Esophagus squamous epithelium (tissue), 5 donors: ENCODE data around the gene C1QL1. TPM values are rescaled to one million over a fixed set of nuclear protein-coding genes. Genes with fewer than 3 reads are reported as not detected.

Experiments used
- DNase-seq: peaks from one replicate; lab custom pipeline; 2025; lab: John Stamatoyannopoulos, UW
- H3K27ac ChIP-seq, 4 donors: fragments of 200-600 bp; sonication (generic); one replicate each; pipeline ENCODE4 v1.5.1; 2016 to 2019; ENCODE audit warnings: mild to moderate bottlenecking in 1 of 4
- H3K27me3 ChIP-seq, 4 donors: fragments of 200-600 bp; sonication (generic); 1 replicate in 3 of 4; 2 replicates in 1 of 4; pipeline versions ENCODE4 v1.5.1 to v1.6.0; 2017 to 2021; ENCODE audit warnings: antibody characterized with exemption in 1 of 4
- H3K36me3 ChIP-seq, 3 donors: fragments of 200-600 bp; sonication (generic); one replicate each; pipeline ENCODE4 v1.5.1; 2016 to 2019
- H3K4me1 ChIP-seq, 3 donors: fragments of 200-600 bp; sonication (generic); one replicate each; pipeline ENCODE4 v1.5.1; 2017 to 2019
- H3K4me3 ChIP-seq, 4 donors: fragments of 200-600 bp; sonication (generic); 1 replicate in 3 of 4; 2 replicates in 1 of 4; pipeline ENCODE4 v1.5.1; 2016 to 2019; ENCODE audit warnings: mild to moderate bottlenecking in 2 of 4, moderate library complexity in 1 of 4
- H3K9me3 ChIP-seq, 3 donors: fragments of 200-600 bp; sonication (generic); one replicate each; pipeline ENCODE4 v1.5.1; 2016 to 2019
- POLR2A ChIP-seq, 4 donors: fragments of 450-650 bp; IDR thresholded peaks; one replicate each; pipeline ENCODE4 v1.6.1; 2017; ENCODE audit warnings: antibody characterized with exemption in 4 of 4, mild to moderate bottlenecking in 4 of 4, moderate library complexity in 3 of 4
- WGBS, 2 donors: methylation state at CpG; one replicate each; pipeline ENCODE4 v1.1.5; 2018; 5-methylcytosine and 5-hydroxymethylcytosine counted together
- intact Hi-C: fragments of 100-400 bp; cut with DNase I; formaldehyde crosslinking; loops from one replicate; pipeline ENCODE4 v1.15.0; 2022
- total RNA-seq, 4 donors: library from RNA; depleted of rRNA; stranded (reverse); fragments of >200 nt; gene quantifications; one replicate each; pipeline ENCODE4 v1.1.0, GENCODE V29; 2016
- TF ChIP-seq, protein P1 (sequence below), 6 experiments: fragments of 450-650 bp in 4 of 6; fragments of 200-600 bp in 2 of 6; sonication (generic) in 2 of 6; IDR thresholded peaks; one replicate each; pipeline ENCODE4 v1.5.1; 2016 to 2019; ENCODE audit warnings: antibody characterized with exemption in 6 of 6, mild to moderate bottlenecking in 4 of 6, moderate library complexity in 4 of 6
- donor health status: DM: yes; HTN: yes; CAD: no.

C1QL1 gene
- total RNA-seq, 4 donors from 2014 or later, result 0.35 to 2.3 (median 0.70) TPM; not detected in 1

- WGBS, 2 donors, result 48 to 52% methylated on average over 9 to 11 of the region's 11 CpGs
- no peak overlapping the region for H3K4me3 ChIP-seq
- peaks cover 27 to 54% (median 33%) of the 10 kb centered on the region in 3 donors for H3K4me1 ChIP-seq
- H3K27ac ChIP-seq, result peak overlapping the region in 3 of 4 donors; percentile 58 to 77 (median 64)
- intact Hi-C loops, result no loop called here
- H3K9me3 ChIP-seq, result no peaks in the 10 kb centered on the region
- peaks cover 0 to 29% (median 0%) of the 10 kb centered on the region in 4 donors for H3K27me3 ChIP-seq
- H3K36me3 ChIP-seq, result no peaks in the 10 kb centered on the region
- no peak for TF ChIP-seq POLR2A (IDR thresholded peaks at IDR 0.05)
- TF ChIP-seq, protein P1, sequence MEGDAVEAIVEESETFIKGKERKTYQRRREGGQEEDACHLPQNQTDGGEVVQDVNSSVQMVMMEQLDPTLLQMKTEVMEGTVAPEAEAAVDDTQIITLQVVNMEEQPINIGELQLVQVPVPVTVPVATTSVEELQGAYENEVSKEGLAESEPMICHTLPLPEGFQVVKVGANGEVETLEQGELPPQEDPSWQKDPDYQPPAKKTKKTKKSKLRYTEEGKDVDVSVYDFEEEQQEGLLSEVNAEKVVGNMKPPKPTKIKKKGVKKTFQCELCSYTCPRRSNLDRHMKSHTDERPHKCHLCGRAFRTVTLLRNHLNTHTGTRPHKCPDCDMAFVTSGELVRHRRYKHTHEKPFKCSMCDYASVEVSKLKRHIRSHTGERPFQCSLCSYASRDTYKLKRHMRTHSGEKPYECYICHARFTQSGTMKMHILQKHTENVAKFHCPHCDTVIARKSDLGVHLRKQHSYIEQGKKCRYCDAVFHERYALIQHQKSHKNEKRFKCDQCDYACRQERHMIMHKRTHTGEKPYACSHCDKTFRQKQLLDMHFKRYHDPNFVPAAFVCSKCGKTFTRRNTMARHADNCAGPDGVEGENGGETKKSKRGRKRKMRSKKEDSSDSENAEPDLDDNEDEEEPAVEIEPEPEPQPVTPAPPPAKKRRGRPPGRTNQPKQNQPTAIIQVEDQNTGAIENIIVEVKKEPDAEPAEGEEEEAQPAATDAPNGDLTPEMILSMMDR (IDR thresholded peaks at IDR 0.05), result no peak
- no peak for DNase-seq
These were observed 52.0 kb downstream of the C1QL1 start for GRCh38 chr17:44915862-44916780.

DNA sequence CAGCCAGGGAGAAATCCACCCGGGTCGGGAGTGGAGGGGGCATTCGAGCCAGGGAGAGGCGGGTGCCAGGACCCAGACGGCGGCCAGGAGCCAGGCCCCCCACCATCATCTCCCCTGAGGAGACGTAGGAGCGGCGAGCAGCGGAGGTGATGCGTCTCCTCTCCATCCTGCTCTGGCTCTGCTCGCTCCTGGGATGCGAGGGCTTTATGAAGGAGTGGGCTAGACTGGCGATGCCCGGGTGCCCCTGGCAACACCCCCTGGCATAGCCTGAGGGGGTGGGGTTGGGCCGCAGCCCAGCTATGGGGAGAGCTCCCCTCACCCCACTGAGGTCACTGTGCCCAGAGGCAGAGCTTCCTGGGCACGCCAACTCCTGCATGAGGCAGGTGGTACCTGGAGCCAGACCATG lies 52.8 kb downstream of the C1QL1 start, which contains the start of gene GFAP:
Gene GFAP (minus strand): TSS at position 180 of the 406 bp plus-strand sequence. CDS start 14 bp downstream, at position 166.
- intact Hi-C loops, result no loop called here
- peak within 1 kb of the TSS in 3 of 4 donors; percentile 58 to 77 (median 64) for H3K27ac ChIP-seq

GRCh38 chr17:44914698-44915271 lies 53.3 kb downstream of the C1QL1 start:
- Histone ChIP-seq H3K4me3 (no peak overlapping the region), H3K4me1 (peaks cover 28 to 48% (median 33%) of the 10 kb centered on the region in 3 donors), H3K27me3 (peaks cover 0 to 34% (median 0%) of the 10 kb centered on the region in 4 donors), H3K36me3 (no peaks in the 10 kb centered on the region), H3K27ac (no peak overlapping the region), H3K9me3 (no peaks in the 10 kb centered on the region)
- intact Hi-C loops, result no loop called here
- DNase-seq, result no peak
- TF ChIP-seq, protein P1 (IDR thresholded peaks at IDR 0.05), result no peak
- no peak for TF ChIP-seq POLR2A (IDR thresholded peaks at IDR 0.05)
- 67 to 86% methylated on average over 1 to 12 of the region's 19 CpGs for WGBS, 2 donors

More for the DNA sequence above, 52.8 kb downstream of the C1QL1 start, which contains the start of gene GFAP:
- no peaks in the 10 kb centered on the region for H3K9me3 ChIP-seq
- DNase-seq, result no peak
- TF ChIP-seq, protein P1 (IDR thresholded peaks at IDR 0.05), result no peak
- no peak within 1 kb of the TSS for H3K4me3 ChIP-seq
- no peaks in the 10 kb centered on the region for H3K36me3 ChIP-seq
- peaks cover 0 to 34% (median 0%) of the 10 kb centered on the region in 4 donors for H3K27me3 ChIP-seq
- H3K4me1 ChIP-seq, result peaks cover 28 to 53% (median 33%) of the 10 kb centered on the region in 3 donors
- 61% methylated on average over 4 of the region's 17 CpGs; no CpG with 5 or more reads in 1 of the 2 donors for WGBS, 2 donors

DNA sequence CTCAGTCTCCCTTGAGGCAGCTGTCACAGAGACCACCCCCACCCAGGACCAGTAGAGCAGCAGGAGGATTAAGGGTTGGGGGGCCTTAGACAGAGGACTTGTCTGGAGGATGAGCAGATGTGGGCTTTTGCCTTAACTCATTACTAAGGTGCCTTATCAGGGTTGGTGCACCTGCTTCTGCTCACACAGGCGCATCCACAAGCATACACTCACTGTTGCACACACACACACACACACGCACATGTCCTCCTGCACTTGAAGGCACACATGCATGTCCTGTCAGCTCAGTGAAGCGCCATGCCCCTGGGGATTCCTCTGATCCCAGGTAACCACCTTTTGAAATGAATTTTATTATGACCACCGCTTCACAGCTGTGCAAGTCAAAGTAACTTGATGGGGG lies 54.0 kb downstream of the C1QL1 start:
- H3K36me3 ChIP-seq, result no peaks in the 10 kb centered on the region
- TF ChIP-seq, protein P1 (IDR thresholded peaks at IDR 0.05), result no peak
- no peaks in the 10 kb centered on the region for H3K9me3 ChIP-seq
- peaks cover 28 to 47% (median 33%) of the 10 kb centered on the region in 3 donors for H3K4me1 ChIP-seq
- no peak overlapping the region for H3K4me3 ChIP-seq
- DNase-seq, result no peak
- intact Hi-C loops, result no loop called here
- no peak overlapping the region for H3K27ac ChIP-seq
- peaks cover 0 to 34% (median 0%) of the 10 kb centered on the region in 4 donors for H3K27me3 ChIP-seq
- WGBS, 2 donors, result 55 to 91% methylated on average over 4 of the region's 4 CpGs
